Neutrophil (primary cell): ENCODE data around the gene REL.

Source experiments
- H3K27ac ChIP-seq: fragments of 200-600 bp; sonication (generic); 2 replicates; pipeline ENCODE4 v1.5.1; 2016; ENCODE audit warnings: mild to moderate bottlenecking, moderate library complexity
- H3K27me3 ChIP-seq: fragments of 200-600 bp; sonication (generic); 2 replicates; pipeline ENCODE4 v1.6.0; 2016; ENCODE audit warnings: mild to moderate bottlenecking
- H3K36me3 ChIP-seq: fragments of 200-600 bp; sonication (generic); 2 replicates; pipeline ENCODE4 v1.5.1; 2017
- H3K4me1 ChIP-seq, 2 experiments: fragments of 200-600 bp in 1 of 2; sonication (generic) in 1 of 2; 1 replicate in 1 of 2; 2 replicates in 1 of 2; pipeline versions ENCODE4 v1.5.1 to v1.6.1; 2013 to 2016; ENCODE audit warnings: low read depth in 1 of 2, low read length in 1 of 2, mild to moderate bottlenecking in 1 of 2, moderate library complexity in 1 of 2; ENCODE audit not compliant: control insufficient read depth in 1 of 2, insufficient read depth in 1 of 2
- H3K4me3 ChIP-seq, 2 experiments: fragments of 200-600 bp in 1 of 2; sonication (generic) in 1 of 2; 1 replicate in 1 of 2; 2 replicates in 1 of 2; pipeline ENCODE4 v1.5.1; 2013 to 2016; ENCODE audit warnings: low read depth in 1 of 2, low read length in 1 of 2, mild to moderate bottlenecking in 1 of 2, moderate library complexity in 1 of 2
- H3K9me3 ChIP-seq: fragments of 200-600 bp; sonication (generic); 2 replicates; pipeline ENCODE4 v1.5.1; 2016
- TF ChIP-seq, protein P1 (sequence below): fragments of 200-600 bp; sonication (generic); IDR thresholded peaks from 2 replicates; pipeline ENCODE4 v1.5.1; 2016; ENCODE audit warnings: antibody characterized with exemption

REL gene

DNA sequence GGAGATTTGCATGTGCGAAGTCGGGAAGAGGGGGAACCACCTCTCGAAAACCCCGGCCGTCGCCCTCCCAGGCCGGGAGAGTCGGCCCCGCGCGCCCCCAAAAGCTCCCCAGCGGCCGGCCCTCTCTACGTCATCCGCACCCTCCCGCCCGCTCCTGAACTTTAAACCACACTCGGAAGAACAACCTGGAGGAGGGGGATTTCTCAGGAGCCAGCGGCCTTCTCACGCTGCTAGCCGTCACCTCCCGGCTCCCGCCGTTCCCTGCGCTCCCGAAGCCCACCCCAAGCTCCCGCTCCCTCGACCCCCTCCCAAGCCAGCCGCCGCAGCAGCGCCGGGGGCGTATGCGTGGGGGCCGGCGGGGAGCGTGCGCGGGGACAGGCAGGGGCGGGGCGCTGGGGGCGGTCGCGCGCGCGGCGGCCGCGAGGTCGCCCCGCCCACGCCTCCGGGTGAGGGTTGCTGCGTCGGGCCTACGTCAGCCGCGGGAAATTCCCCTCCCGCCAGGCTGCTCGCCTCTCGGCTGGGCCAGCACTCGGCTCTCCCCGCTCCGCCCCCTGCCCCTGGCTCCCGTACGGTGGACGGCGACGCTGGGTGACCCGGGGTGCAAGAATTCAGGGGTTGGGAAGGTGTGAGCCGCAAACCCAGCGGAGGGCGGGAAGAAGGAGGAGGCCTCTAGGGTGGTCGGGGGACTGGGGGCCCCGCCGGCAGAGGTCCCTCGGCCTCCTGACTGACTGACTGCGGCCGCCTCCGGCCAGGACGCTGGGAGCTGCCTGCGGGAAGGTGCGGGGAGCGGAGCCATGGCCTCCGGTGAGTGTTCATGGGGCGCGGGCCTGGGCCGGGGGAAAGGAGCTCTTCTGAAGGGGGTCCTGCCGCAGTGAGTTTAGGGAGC, at the start of gene REL:
REL (plus strand) TSS at position 528 of the 886 bp plus-strand sequence; CDS start at position 795, 267 bp downstream.
- TF ChIP-seq, protein P1, sequence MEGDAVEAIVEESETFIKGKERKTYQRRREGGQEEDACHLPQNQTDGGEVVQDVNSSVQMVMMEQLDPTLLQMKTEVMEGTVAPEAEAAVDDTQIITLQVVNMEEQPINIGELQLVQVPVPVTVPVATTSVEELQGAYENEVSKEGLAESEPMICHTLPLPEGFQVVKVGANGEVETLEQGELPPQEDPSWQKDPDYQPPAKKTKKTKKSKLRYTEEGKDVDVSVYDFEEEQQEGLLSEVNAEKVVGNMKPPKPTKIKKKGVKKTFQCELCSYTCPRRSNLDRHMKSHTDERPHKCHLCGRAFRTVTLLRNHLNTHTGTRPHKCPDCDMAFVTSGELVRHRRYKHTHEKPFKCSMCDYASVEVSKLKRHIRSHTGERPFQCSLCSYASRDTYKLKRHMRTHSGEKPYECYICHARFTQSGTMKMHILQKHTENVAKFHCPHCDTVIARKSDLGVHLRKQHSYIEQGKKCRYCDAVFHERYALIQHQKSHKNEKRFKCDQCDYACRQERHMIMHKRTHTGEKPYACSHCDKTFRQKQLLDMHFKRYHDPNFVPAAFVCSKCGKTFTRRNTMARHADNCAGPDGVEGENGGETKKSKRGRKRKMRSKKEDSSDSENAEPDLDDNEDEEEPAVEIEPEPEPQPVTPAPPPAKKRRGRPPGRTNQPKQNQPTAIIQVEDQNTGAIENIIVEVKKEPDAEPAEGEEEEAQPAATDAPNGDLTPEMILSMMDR: peak; percentile 3

DNA sequence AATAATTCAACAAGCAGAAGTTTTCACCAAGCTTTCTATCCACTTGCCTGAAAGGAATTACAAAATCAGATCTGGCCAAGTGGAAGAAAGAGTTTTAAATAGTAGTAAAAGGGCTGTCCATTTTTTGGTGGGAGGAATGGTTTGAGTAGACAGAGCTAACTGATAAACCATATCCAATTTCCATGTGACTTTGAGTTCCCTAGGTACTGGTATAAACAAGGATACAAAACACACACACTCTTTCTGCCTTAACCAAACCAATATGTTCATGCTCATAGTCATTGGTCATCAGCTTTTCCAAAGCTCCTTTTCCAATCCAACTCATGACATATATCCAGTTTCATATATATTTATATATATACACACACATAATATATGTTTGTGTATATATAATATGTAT, 49.5 kb upstream of the REL start:
- TF ChIP-seq, protein P1: no peak

More for the DNA sequence above, at the start of gene REL:
- H3K27me3 ChIP-seq: no peaks in the 10 kb centered on the region
- no peaks in the 10 kb centered on the region for H3K9me3 ChIP-seq
- H3K4me3 ChIP-seq: peak within 1 kb of the TSS; percentile 90 to 99
- H3K4me1 ChIP-seq: peaks cover 39 to 44% of the 10 kb centered on the region in 2 experiments
- H3K27ac ChIP-seq: peak within 1 kb of the TSS; percentile 99
- no peaks in the 10 kb centered on the region for H3K36me3 ChIP-seq

GRCh38 chr2:60832621-60833020, 48.8 kb upstream of the REL start:
- TF ChIP-seq, protein P1: no peak
- Histone ChIP-seq H3K4me1 (peaks cover 10 to 14% of the 10 kb centered on the region in 2 experiments), H3K27me3 (no peaks in the 10 kb centered on the region), H3K27ac (no peak overlapping the region), H3K36me3 (no peaks in the 10 kb centered on the region), H3K9me3 (no peaks in the 10 kb centered on the region), H3K4me3 (no peak overlapping the region)

More for the DNA sequence above, 49.5 kb upstream of the REL start:
- no peaks in the 10 kb centered on the region for H3K9me3 ChIP-seq
- no peaks in the 10 kb centered on the region for H3K36me3 ChIP-seq
- H3K27ac ChIP-seq: no peak overlapping the region
- no peak overlapping the region for H3K4me3 ChIP-seq
- peaks cover 8 to 10% of the 10 kb centered on the region in 2 experiments for H3K4me1 ChIP-seq
- no peaks in the 10 kb centered on the region for H3K27me3 ChIP-seq

DNA sequence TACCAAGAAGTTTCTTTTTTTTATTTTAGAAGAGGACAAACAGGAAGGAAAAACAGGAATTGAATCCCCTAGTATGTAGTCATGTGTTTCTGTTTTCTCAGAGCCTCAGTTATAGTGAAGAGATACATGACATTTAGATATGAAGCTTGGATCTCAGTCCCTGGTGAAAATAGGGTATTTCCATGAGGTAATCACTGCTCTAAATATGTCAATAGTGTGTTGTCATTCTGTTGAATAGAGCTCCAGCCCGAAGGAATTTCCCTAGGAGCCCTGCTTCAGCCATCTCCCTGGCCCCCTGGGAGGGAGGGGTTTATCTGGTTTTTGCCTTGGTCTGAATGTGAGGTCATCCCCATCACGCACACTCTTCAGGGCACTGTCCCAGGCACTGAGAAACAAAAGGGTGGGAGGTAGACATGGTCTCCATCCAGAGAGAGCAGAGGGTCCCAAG, 47.1 kb upstream of the REL start:
- Histone ChIP-seq H3K36me3 (no peaks in the 10 kb centered on the region), H3K4me1 (peaks cover 10 to 14% of the 10 kb centered on the region in 2 experiments), H3K27me3 (no peaks in the 10 kb centered on the region), H3K4me3 (no peak overlapping the region), H3K27ac (no peak overlapping the region), H3K9me3 (no peaks in the 10 kb centered on the region)
- TF ChIP-seq, protein P1: no peak

DNA sequence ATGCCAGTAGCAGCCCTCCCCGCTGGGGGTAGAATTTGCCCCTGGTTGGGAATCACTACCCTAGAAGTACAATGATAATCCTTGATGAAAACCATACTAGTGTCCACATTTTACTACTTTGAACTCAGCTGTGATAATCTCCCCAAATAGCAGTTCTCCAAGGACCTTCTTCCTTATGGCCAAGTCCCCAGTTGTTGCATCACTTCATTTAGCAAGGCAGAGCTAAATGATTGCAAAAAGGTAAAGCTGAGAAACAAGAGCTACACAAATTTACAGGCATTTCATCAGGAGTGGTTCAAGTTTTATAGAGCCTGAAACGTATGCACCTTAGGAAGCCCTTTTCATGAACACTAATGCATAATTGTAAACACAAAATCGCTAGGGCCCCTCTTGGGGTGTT, 44.9 kb upstream of the REL start:
- Histone ChIP-seq H3K27ac (peak overlapping the region; percentile 24), H3K4me1 (peaks cover 10 to 14% of the 10 kb centered on the region in 2 experiments), H3K9me3 (no peaks in the 10 kb centered on the region), H3K36me3 (no peaks in the 10 kb centered on the region), H3K27me3 (no peaks in the 10 kb centered on the region), H3K4me3 (no peak overlapping the region)
- TF ChIP-seq, protein P1: no peak
